GM19099 (cell line): ENCODE measurements around the gene UBAP1L.

Experiments used
- POLR2A ChIP-seq: IDR thresholded peaks from 3 replicates; pipeline ENCODE4 v1.6.1; 2011; ENCODE audit warnings: low read depth; ENCODE audit not compliant: insufficient read length; ENCODE audit errors: extremely low read depth

Gene UBAP1L

GRCh38 chr15:65076486-65077290 is 38.3 kb downstream of the UBAP1L start, which contains the start of gene KBTBD13:
Gene KBTBD13, plus strand, starts transcription at chr15:65076746. Its CDS starts 70 bp downstream, at chr15:65076816.
- TF ChIP-seq POLR2A, result no peak

GRCh38 chr15:65072617-65073016 is 42.4 kb downstream of the UBAP1L start:
- no peak for TF ChIP-seq POLR2A

- TF ChIP-seq POLR2A, result no peak
Measured at GRCh38 chr15:65072027-65072426, 43.0 kb downstream of the UBAP1L start.

GRCh38 chr15:65071381-65071811 is 43.6 kb downstream of the UBAP1L start:
- TF ChIP-seq POLR2A, result no peak

- no peak for TF ChIP-seq POLR2A
Measured at GRCh38 chr15:65069779-65070546, 45.0 kb downstream of the UBAP1L start.

GRCh38 chr15:65069179-65069578 is 45.8 kb downstream of the UBAP1L start:
- TF ChIP-seq POLR2A, result no peak

- TF ChIP-seq POLR2A, result no peak
Measured at GRCh38 chr15:65068403-65068788, 46.6 kb downstream of the UBAP1L start.

- TF ChIP-seq POLR2A, result no peak
Measured at GRCh38 chr15:65067645-65068402, 47.2 kb downstream of the UBAP1L start, which contains the start of gene RASL12. Gene RASL12, minus strand, starts transcription at chr15:65067991. Its CDS starts 156 bp downstream, at chr15:65067835.

- TF ChIP-seq POLR2A, result no peak
Measured at GRCh38 chr15:65067317-65067644, 47.7 kb downstream of the UBAP1L start.

GRCh38 chr15:65066635-65067316 is 48.2 kb downstream of the UBAP1L start:
- no peak for TF ChIP-seq POLR2A

- no peak for TF ChIP-seq POLR2A
Measured at GRCh38 chr15:65066001-65066634, 48.9 kb downstream of the UBAP1L start.

GRCh38 chr15:65062726-65063125 is 52.3 kb downstream of the UBAP1L start:
- no peak for TF ChIP-seq POLR2A

GRCh38 chr15:65062061-65062460 is 52.9 kb downstream of the UBAP1L start:
- TF ChIP-seq POLR2A, result no peak

- TF ChIP-seq POLR2A, result no peak
Measured at GRCh38 chr15:65060641-65061397, 54.2 kb downstream of the UBAP1L start.

GRCh38 chr15:65059931-65060596 is 54.9 kb downstream of the UBAP1L start:
- no peak for TF ChIP-seq POLR2A
